ENCODE data around the gene VSTM4. TPM values are rescaled to one million over a fixed set of nuclear protein-coding genes. Genes with fewer than 3 reads are reported as not detected.

VSTM4 gene
- total RNA-seq, 1 donor from 2014 or later = 12.2 TPM

- peak; percentile 40 for ATAC-seq
- intact Hi-C loops (cut with micrococcal nuclease) = no loop called here
Observed at GRCh38 chr10:49000437-49001398, 114.6 kb downstream of the VSTM4 start.

DNA sequence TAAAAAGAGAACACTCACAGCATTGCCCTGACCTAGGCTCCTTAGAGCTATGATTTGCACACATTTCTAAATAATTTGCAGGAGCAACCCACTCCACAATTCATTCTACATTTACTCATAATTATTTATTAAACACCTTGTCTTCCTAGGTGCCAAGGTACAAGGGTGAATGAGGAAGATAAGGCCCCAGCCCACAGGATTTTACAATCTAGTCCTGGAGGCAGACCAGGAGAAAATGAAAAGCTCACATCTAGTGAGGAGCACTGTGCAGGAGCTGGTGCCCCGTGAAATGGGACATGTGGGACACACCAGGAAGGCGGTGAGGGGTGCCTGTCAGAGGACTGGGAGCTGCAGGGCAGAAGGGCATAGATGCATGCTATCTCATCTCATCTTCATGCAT, 116.0 kb downstream of the VSTM4 start:
- DNase-seq = no peak
- intact Hi-C loops (cut with micrococcal nuclease) = no loop called here
- no peak for ATAC-seq

More at GRCh38 chr10:49000437-49001398, 114.6 kb downstream of the VSTM4 start:
- DNase-seq = no peak

- ATAC-seq = no peak
- intact Hi-C loops (cut with micrococcal nuclease) = no loop called here
Observed at GRCh38 chr10:48996329-48996728, 119.0 kb downstream of the VSTM4 start.

GRCh38 chr10:48993627-48994026, 121.7 kb downstream of the VSTM4 start:
- DNase-seq (no peak), ATAC-seq (no peak)
- intact Hi-C loops (cut with micrococcal nuclease) = no loop called here

More at GRCh38 chr10:48996329-48996728, 119.0 kb downstream of the VSTM4 start:
- no peak for DNase-seq

GRCh38 chr10:48990226-48990625, 125.1 kb downstream of the VSTM4 start:
- no peak for DNase-seq
- ATAC-seq = no peak
- intact Hi-C loops (cut with micrococcal nuclease) = no loop called here

- DNase-seq = no peak
- intact Hi-C loops (cut with micrococcal nuclease) = no loop called here
- no peak for ATAC-seq
Observed at GRCh38 chr10:48985621-48986158, 129.6 kb downstream of the VSTM4 start.

GRCh38 chr10:48983648-48984351, 131.5 kb downstream of the VSTM4 start:
- intact Hi-C loops (cut with micrococcal nuclease) = loop anchor here (5.0 kb wide), 1 partner anchor 179 kb away; no protein-coding TSS in a partner anchor
- ATAC-seq = no peak
- no peak for DNase-seq

GRCh38 chr10:48982584-48982983, 132.7 kb downstream of the VSTM4 start:
- intact Hi-C loops (cut with micrococcal nuclease) = loop anchor here (5.0 kb wide), 1 partner anchor 180 kb away; no protein-coding TSS in a partner anchor
- ATAC-seq = no peak

DNA sequence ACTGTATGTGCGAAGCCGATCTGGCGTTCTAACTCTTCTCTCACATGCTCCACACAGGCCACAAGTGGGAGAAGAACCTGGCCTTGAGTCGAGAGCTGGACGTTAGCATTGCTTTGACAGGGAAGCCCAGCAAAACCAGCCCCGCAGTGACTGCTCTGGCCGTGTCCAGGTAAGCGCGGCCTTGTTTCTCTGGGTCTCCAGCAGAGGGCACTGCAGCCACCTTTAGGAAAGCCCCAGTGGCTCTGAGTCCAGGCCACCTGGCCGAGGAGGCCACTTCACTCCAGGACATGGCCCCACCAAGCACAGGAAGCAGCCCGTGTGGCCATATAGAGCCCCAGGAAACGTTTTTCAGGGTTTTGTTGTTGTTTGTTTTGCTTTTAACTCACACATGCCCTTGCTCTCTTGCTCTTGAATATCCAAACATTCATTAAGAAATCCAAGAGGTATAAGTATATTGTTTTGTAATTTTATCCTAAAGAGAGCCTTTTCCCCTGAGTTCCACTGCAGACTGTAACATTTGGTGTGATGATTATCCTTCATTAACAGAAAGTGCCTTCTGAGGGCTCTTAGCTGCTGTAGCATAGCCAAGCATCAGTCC, 133.9 kb downstream of the VSTM4 start:
- DNase-seq = peak; percentile 72
- ATAC-seq = peak; percentile 93

More at GRCh38 chr10:48982584-48982983, 132.7 kb downstream of the VSTM4 start:
- no peak for DNase-seq

GRCh38 chr10:48978318-48978717, 137.0 kb downstream of the VSTM4 start:
- intact Hi-C loops (cut with micrococcal nuclease) = no loop called here
- no peak for ATAC-seq
- no peak for DNase-seq

More for the DNA sequence above, 133.9 kb downstream of the VSTM4 start:
- intact Hi-C loops (cut with micrococcal nuclease) = loop anchor here (5.0 kb wide), 1 partner anchor 181 kb away; no protein-coding TSS in a partner anchor

- DNase-seq (no peak), ATAC-seq (peak; percentile 75)
Observed at GRCh38 chr10:48976196-48976595, 139.1 kb downstream of the VSTM4 start.

GRCh38 chr10:48974510-48975156, 140.7 kb downstream of the VSTM4 start:
- ATAC-seq = no peak
- intact Hi-C loops (cut with micrococcal nuclease) = no loop called here

More at GRCh38 chr10:48976196-48976595, 139.1 kb downstream of the VSTM4 start:
- intact Hi-C loops (cut with micrococcal nuclease) = no loop called here

GRCh38 chr10:48973065-48973464, 142.3 kb downstream of the VSTM4 start:
- intact Hi-C loops (cut with micrococcal nuclease) = no loop called here
- no peak for ATAC-seq
- DNase-seq = no peak

More at GRCh38 chr10:48974510-48975156, 140.7 kb downstream of the VSTM4 start:
- DNase-seq = no peak

DNA sequence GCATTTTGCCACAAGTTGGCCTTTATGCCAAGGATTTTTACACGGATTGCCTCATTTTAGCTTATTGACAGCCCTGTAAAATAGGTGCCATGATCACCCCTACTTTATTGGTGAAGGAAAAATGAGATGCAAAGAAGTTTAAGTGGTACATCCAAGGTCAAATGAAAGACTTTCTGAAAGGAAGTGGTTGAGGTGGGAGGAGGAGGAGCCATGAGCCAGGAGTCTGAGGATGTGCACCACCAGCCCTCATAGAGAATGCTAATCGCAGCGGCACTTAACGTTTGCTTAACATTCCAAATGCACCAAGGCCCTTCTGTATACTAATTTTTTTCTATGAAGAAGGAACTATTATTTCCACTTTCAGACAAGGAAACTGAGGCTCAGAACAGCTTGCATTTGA, 144.7 kb downstream of the VSTM4 start:
- intact Hi-C loops (cut with micrococcal nuclease) = no loop called here
- DNase-seq = no peak
- ATAC-seq = no peak

DNA sequence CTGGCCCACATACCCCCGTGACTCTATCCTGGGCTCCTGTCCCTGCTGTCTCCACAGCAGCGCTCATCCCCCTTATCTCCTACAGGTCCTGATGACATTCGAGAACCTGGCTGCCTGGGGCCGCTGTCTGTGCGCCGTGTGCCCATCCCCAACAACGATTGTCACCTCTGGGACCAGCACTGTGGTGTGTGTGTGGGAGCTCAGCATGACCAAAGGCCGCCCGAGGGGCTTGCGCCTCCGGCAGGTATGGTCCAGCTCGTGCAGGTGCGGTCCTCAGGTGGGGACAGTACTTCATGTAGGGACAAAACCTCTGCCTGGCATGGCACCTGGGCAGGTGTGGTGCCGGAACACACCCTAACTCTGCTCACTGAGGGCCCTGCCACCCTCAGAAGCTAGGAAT, 145.3 kb downstream of the VSTM4 start:
- intact Hi-C loops (cut with micrococcal nuclease) = no loop called here
- no peak for ATAC-seq
- DNase-seq = no peak

- DNase-seq (no peak), ATAC-seq (peak; percentile 61)
- intact Hi-C loops (cut with micrococcal nuclease) = no loop called here
Observed at GRCh38 chr10:48968036-48968435, 147.3 kb downstream of the VSTM4 start.

DNA sequence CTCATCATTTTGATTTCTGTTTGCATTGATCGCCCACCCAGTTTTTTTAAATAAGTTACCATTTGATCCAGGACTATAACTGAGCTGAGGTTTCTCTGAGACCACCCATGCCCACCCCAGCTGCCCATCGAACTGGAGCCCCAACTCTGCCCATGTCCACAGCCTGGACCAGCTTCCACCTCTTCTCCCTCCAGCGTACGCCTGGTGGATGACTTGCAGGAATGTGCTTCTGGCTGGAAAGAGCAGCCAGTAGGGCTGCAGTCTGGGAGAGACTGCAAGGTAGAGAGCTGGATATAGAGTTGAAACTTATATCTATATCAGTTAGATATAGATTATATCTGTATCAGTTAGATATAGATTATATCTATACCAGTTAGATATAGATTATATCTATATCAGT, 149.9 kb downstream of the VSTM4 start:
- no peak for ATAC-seq
- intact Hi-C loops (cut with micrococcal nuclease) = no loop called here
- DNase-seq = no peak
